SK-N-SH treated with all-trans-retinoic acid at 6 μM for 48 hours (cell line): ENCODE measurements around the gene CRTC3.
"Not testable (repeated sequence)": the region's sequence is repeated elsewhere in the genome, so short reads cannot be mapped to it uniquely, and the experiment has no call there.

Experiments
- ATAC-seq: fragments of 200-7000 bp; cut with Tn5 transposase; 3 replicates; pipeline ENCODE4 v1.9.1; 2020; ENCODE audit warnings: mild to moderate bottlenecking, moderate library complexity
- ARNTL ChIP-seq: fragments of 450-650 bp; formaldehyde crosslinking; IDR thresholded peaks from 2 replicates; pipeline ENCODE4 v1.5.0; 2020; ENCODE audit warnings: low read depth, mild to moderate bottlenecking, moderate library complexity, borderline replicate concordance
- BACH2 ChIP-seq: fragments of 250-450 bp; sonication (Bioruptor Pico); IDR thresholded peaks from 2 replicates; pipeline ENCODE4 v1.9.0; 2021; ENCODE audit warnings: mild to moderate bottlenecking, borderline replicate concordance
- CSDC2 ChIP-seq: fragments of 250-450 bp; sonication (Bioruptor Pico); IDR thresholded peaks from 2 replicates; pipeline ENCODE4 v1.5.0; 2020; ENCODE audit warnings: mild to moderate bottlenecking, moderate library complexity
- ESRRG ChIP-seq: fragments of 250-450 bp; sonication (Bioruptor Pico); IDR thresholded peaks from 2 replicates; pipeline ENCODE4 v1.6.1; 2021; ENCODE audit warnings: mild to moderate bottlenecking
- GLIS3 ChIP-seq: fragments of 250-450 bp; sonication (Bioruptor Pico); IDR thresholded peaks from 2 replicates; pipeline ENCODE4 v1.5.0; 2020; ENCODE audit warnings: mild to moderate bottlenecking, moderate library complexity
- ISL1 ChIP-seq: fragments of 250-450 bp; sonication (Bioruptor Pico); IDR thresholded peaks from 2 replicates; pipeline ENCODE4 v2.1.2; 2022; ENCODE audit warnings: mild to moderate bottlenecking, moderate library complexity
- OSR1 ChIP-seq: fragments of 250-450 bp; sonication (Bioruptor Pico); IDR thresholded peaks from 2 replicates; pipeline ENCODE4 v1.8.0; 2022; ENCODE audit warnings: moderate library complexity, mild to moderate bottlenecking, inconsistent platforms
- POU6F1 ChIP-seq: fragments of 250-450 bp; sonication (Bioruptor Pico); IDR thresholded peaks from 2 replicates; pipeline ENCODE4 v1.8.0; 2021; ENCODE audit warnings: low read depth, mild to moderate bottlenecking, moderate library complexity, borderline replicate concordance
- RARB ChIP-seq: fragments of 250-450 bp; sonication (Bioruptor Pico); IDR thresholded peaks from 2 replicates; pipeline ENCODE4 v1.8.0; 2021; ENCODE audit warnings: mild to moderate bottlenecking, moderate library complexity
- SNAI2 ChIP-seq: fragments of 250-450 bp; sonication (Bioruptor Pico); IDR thresholded peaks from 2 replicates; pipeline ENCODE4 v1.5.0; 2020; ENCODE audit warnings: mild to moderate bottlenecking, moderate library complexity
- TCF4 ChIP-seq: fragments of 250-450 bp; sonication (Bioruptor Pico); IDR thresholded peaks from 2 replicates; pipeline ENCODE4 v1.8.0; 2021; ENCODE audit warnings: mild to moderate bottlenecking, moderate library complexity, borderline replicate concordance
- TOX ChIP-seq: fragments of 250-450 bp; sonication (Bioruptor Pico); IDR thresholded peaks from 2 replicates; pipeline ENCODE4 v1.8.0; 2021; ENCODE audit warnings: mild to moderate bottlenecking, moderate library complexity, borderline replicate concordance
- ZC3H10 ChIP-seq: fragments of 250-450 bp; sonication (Bioruptor Pico); IDR thresholded peaks from 2 replicates; pipeline ENCODE4 v1.5.1; 2021; ENCODE audit warnings: mild to moderate bottlenecking, moderate library complexity
- ZFP3 ChIP-seq: fragments of 250-450 bp; sonication (Bioruptor Pico); IDR thresholded peaks from 2 replicates; pipeline ENCODE4 v1.5.0; 2020; ENCODE audit warnings: mild to moderate bottlenecking, moderate library complexity
- ZFP30 ChIP-seq: fragments of 450-650 bp; formaldehyde crosslinking; IDR thresholded peaks from 2 replicates; pipeline ENCODE4 v1.5.0; 2022; ENCODE audit warnings: mild to moderate bottlenecking, moderate library complexity
- ZNF70 ChIP-seq: fragments of 450-650 bp; formaldehyde crosslinking; IDR thresholded peaks from 2 replicates; pipeline ENCODE4 v1.5.0; 2020; ENCODE audit warnings: mild to moderate bottlenecking, moderate library complexity
- ZNF8 ChIP-seq: fragments of 450-650 bp; formaldehyde crosslinking; IDR thresholded peaks from 2 replicates; pipeline ENCODE4 v1.5.0; 2020; ENCODE audit warnings: mild to moderate bottlenecking, moderate library complexity
- TF ChIP-seq, protein P1 (sequence below): fragments of 250-450 bp; sonication (Bioruptor Pico); IDR thresholded peaks from 2 replicates; pipeline ENCODE4 v1.5.1; 2021; ENCODE audit warnings: mild to moderate bottlenecking, moderate library complexity
- TF ChIP-seq, protein P2 (sequence below): fragments of 250-450 bp; sonication (Bioruptor Pico); IDR thresholded peaks from 2 replicates; pipeline ENCODE4 v1.8.0; 2020; ENCODE audit warnings: mild to moderate bottlenecking, moderate library complexity, borderline replicate concordance

CRTC3 gene

GRCh38 chr15:90633360-90633759 lies 103.6 kb downstream of the CRTC3 start:
- ATAC-seq = no peak
- no peak for TF ChIP-seq ZNF70 (CRISPR knock-in tag)
- no peak for TF ChIP-seq TOX (CRISPR knock-in tag)
- no peak for TF ChIP-seq BACH2
- no peak for TF ChIP-seq SNAI2 (CRISPR knock-in tag)
- TF ChIP-seq ZNF8 (CRISPR knock-in tag) = no peak
- TF ChIP-seq TCF4 (CRISPR knock-in tag) = no peak
- TF ChIP-seq ARNTL = no peak
- TF ChIP-seq RARB (CRISPR knock-in tag) = no peak
- TF ChIP-seq CSDC2 (CRISPR knock-in tag) = no peak
- TF ChIP-seq, protein P1, sequence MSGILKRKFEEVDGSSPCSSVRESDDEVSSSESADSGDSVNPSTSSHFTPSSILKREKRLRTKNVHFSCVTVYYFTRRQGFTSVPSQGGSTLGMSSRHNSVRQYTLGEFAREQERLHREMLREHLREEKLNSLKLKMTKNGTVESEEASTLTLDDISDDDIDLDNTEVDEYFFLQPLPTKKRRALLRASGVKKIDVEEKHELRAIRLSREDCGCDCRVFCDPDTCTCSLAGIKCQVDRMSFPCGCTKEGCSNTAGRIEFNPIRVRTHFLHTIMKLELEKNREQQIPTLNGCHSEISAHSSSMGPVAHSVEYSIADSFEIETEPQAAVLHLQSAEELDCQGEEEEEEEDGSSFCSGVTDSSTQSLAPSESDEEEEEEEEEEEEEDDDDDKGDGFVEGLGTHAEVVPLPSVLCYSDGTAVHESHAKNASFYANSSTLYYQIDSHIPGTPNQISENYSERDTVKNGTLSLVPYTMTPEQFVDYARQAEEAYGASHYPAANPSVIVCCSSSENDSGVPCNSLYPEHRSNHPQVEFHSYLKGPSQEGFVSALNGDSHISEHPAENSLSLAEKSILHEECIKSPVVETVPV = no peak

DNA sequence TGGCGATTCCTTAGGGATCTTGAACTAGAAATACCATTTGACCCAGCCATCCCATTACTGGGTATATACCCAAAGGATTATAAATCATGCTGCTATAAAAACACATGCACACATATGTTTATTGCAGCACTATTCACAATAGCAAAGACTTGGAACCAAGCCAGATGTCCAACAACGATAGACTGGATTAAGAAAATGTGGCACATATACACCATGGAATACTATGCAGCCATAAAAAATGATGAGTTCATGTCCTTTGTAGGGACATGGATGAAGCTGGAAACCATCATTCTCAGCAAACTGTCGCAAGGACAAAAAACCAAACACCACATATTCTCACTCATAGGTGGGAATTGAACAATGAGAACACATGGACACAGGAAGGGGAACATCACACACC lies 107.3 kb downstream of the CRTC3 start:
- not testable (repeated sequence) for ATAC-seq

- peak; percentile 76 for TF ChIP-seq TCF4 (CRISPR knock-in tag)
- no peak for TF ChIP-seq TOX (CRISPR knock-in tag)
- TF ChIP-seq ZFP30 (CRISPR knock-in tag) = no peak
- peak; percentile 43; the same call in 1 of the 3 replicates for ATAC-seq
Measured at GRCh38 chr15:90637693-90638092, 108.0 kb downstream of the CRTC3 start.

- TF ChIP-seq TCF4 (CRISPR knock-in tag) (no peak), ZC3H10 (CRISPR knock-in tag) (no peak), ESRRG (no peak), BACH2 (no peak), RARB (CRISPR knock-in tag) (no peak), SNAI2 (CRISPR knock-in tag) (no peak), OSR1 (CRISPR knock-in tag) (no peak), ZNF8 (CRISPR knock-in tag) (no peak), ISL1 (no peak), TOX (CRISPR knock-in tag) (no peak), GLIS3 (CRISPR knock-in tag) (no peak), ZFP30 (CRISPR knock-in tag) (no peak), POU6F1 (no peak)
- TF ChIP-seq, protein P1 = no peak
- TF ChIP-seq, protein P2, sequence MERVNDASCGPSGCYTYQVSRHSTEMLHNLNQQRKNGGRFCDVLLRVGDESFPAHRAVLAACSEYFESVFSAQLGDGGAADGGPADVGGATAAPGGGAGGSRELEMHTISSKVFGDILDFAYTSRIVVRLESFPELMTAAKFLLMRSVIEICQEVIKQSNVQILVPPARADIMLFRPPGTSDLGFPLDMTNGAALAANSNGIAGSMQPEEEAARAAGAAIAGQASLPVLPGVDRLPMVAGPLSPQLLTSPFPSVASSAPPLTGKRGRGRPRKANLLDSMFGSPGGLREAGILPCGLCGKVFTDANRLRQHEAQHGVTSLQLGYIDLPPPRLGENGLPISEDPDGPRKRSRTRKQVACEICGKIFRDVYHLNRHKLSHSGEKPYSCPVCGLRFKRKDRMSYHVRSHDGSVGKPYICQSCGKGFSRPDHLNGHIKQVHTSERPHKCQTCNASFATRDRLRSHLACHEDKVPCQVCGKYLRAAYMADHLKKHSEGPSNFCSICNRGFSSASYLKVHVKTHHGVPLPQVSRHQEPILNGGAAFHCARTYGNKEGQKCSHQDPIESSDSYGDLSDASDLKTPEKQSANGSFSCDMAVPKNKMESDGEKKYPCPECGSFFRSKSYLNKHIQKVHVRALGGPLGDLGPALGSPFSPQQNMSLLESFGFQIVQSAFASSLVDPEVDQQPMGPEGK (CRISPR knock-in tag) = no peak
- ATAC-seq = no peak
Measured at GRCh38 chr15:90638201-90638691, 108.5 kb downstream of the CRTC3 start.

DNA sequence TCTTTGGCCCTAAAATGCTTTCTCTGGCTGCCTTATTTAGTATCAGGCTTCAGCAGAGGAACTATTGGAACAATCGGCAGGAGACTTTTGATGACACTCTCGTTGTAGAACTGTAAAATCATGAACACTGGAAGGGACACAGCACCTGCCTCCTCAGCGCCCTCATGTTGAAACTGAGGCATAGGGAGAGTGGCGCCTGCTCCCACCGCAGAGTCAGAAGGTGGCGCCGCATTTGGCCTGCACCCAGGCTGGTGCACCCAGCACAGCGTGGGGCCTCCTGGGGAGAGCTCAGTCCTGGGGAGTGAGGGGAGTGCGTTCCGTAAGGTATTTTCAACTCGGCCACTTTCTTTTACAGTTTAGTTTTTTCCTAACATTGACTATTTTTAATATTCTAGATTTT lies 109.2 kb downstream of the CRTC3 start:
- TF ChIP-seq POU6F1 = no peak
- TF ChIP-seq ZFP3 (CRISPR knock-in tag) = no peak
- no peak for TF ChIP-seq ZC3H10 (CRISPR knock-in tag)
- no peak for TF ChIP-seq ZNF8 (CRISPR knock-in tag)
- TF ChIP-seq, protein P1 = no peak
- TF ChIP-seq, protein P2 (CRISPR knock-in tag) = no peak
- TF ChIP-seq ZFP30 (CRISPR knock-in tag) = no peak
- TF ChIP-seq SNAI2 (CRISPR knock-in tag) = no peak
- no peak for ATAC-seq
